GM19240 (cell line): ENCODE results near the gene PCDHGA1.
"Not testable (repeated sequence)": the region's sequence is repeated elsewhere in the genome, so short reads cannot be mapped to it uniquely, and the experiment has no call there.

ENCODE experiments used
- DNase-seq: peaks from one replicate; pipeline ENCODE4 v3.0.0; 2011; ENCODE audit warnings: low spot score; ENCODE audit not compliant: insufficient read length

Gene PCDHGA1

GRCh38 chr5:141409598-141410306 lies 79.4 kb downstream of the PCDHGA1 start:
- no peak for DNase-seq

- no peak for DNase-seq
Measured at GRCh38 chr5:141411575-141411974, 81.3 kb downstream of the PCDHGA1 start.

GRCh38 chr5:141412854-141413539 lies 82.7 kb downstream of the PCDHGA1 start, which contains the start of gene PCDHGA10:
Gene PCDHGA10 (plus strand): TSS chr5:141412987. CDS start chr5:141413176, 189 bp downstream.
- peak; percentile 55 for DNase-seq

- DNase-seq: no peak
Measured at GRCh38 chr5:141413540-141414069, 83.3 kb downstream of the PCDHGA1 start.

GRCh38 chr5:141414548-141415274 lies 84.4 kb downstream of the PCDHGA1 start:
- DNase-seq: not testable (repeated sequence)

- DNase-seq: not testable (repeated sequence)
Measured at GRCh38 chr5:141415275-141415618, 84.9 kb downstream of the PCDHGA1 start.

- peak; percentile 55 for DNase-seq
Measured at GRCh38 chr5:141417494-141418172, 87.3 kb downstream of the PCDHGA1 start, which contains the start of gene PCDHGB7. Gene PCDHGB7 (plus strand): TSS chr5:141417677. CDS start chr5:141417860, 183 bp downstream.

- DNase-seq: no peak
Measured at GRCh38 chr5:141419074-141419880, 89.0 kb downstream of the PCDHGA1 start.

GRCh38 chr5:141420855-141421488 lies 90.7 kb downstream of the PCDHGA1 start, which contains the start of gene PCDHGA11:
Gene PCDHGA11 (plus strand): TSS chr5:141421051. CDS start chr5:141421228, 177 bp downstream.
- DNase-seq: no peak

GRCh38 chr5:141421489-141421855 lies 91.2 kb downstream of the PCDHGA1 start:
- DNase-seq: no peak

GRCh38 chr5:141422742-141423291 lies 92.5 kb downstream of the PCDHGA1 start:
- DNase-seq: no peak

GRCh38 chr5:141427783-141428426 lies 97.6 kb downstream of the PCDHGA1 start:
- DNase-seq: no peak

GRCh38 chr5:141430332-141431113 lies 100.2 kb downstream of the PCDHGA1 start, which contains the start of gene PCDHGA12:
Gene PCDHGA12 (plus strand): TSS chr5:141430507. CDS start chr5:141430760, 253 bp downstream.
- no peak for DNase-seq

- DNase-seq: no peak
Measured at GRCh38 chr5:141431286-141431685, 101.0 kb downstream of the PCDHGA1 start.

- DNase-seq: not testable (repeated sequence)
Measured at GRCh38 chr5:141432308-141432707, 102.0 kb downstream of the PCDHGA1 start.

- DNase-seq: not testable (repeated sequence)
Measured at GRCh38 chr5:141432726-141433125, 102.4 kb downstream of the PCDHGA1 start.

- DNase-seq: no peak
Measured at GRCh38 chr5:141434006-141434405, 103.7 kb downstream of the PCDHGA1 start.

GRCh38 chr5:141437221-141437620 lies 106.9 kb downstream of the PCDHGA1 start:
- DNase-seq: no peak
